WTC11 (cell line): ENCODE measurements around the gene SMIM5. TPM values are rescaled to one million over a fixed set of nuclear protein-coding genes. Genes with fewer than 3 reads are reported as not detected.

Source experiments
- CREB1 ChIP-seq: sonication (generic); formaldehyde crosslinking; IDR thresholded peaks from 2 replicates; pipeline ENCODE4 v1.8.0; 2023; ENCODE audit warnings: mild to moderate bottlenecking, missing genetic modification reagents
- ETV6 ChIP-seq: sonication (generic); formaldehyde crosslinking; IDR thresholded peaks from 2 replicates; pipeline ENCODE4 v1.8.1; 2022; ENCODE audit warnings: mild to moderate bottlenecking, missing genetic modification reagents
- FOXJ3 ChIP-seq: sonication (generic); formaldehyde crosslinking; IDR thresholded peaks from 2 replicates; pipeline ENCODE4 v1.9.0; 2021; ENCODE audit warnings: missing genetic modification reagents, mild to moderate bottlenecking, borderline replicate concordance
- FOXP1 ChIP-seq: sonication (generic); formaldehyde crosslinking; IDR thresholded peaks from 2 replicates; pipeline ENCODE4 v1.8.0; 2022; ENCODE audit warnings: missing genetic modification reagents, mild to moderate bottlenecking, moderate library complexity, borderline replicate concordance
- NFATC4 ChIP-seq: fragments of 250-450 bp; sonication (Bioruptor Pico); IDR thresholded peaks from 2 replicates; pipeline ENCODE4 v1.9.0; 2021; ENCODE audit warnings: mild to moderate bottlenecking
- NFE2L1 ChIP-seq: sonication (generic); formaldehyde crosslinking; IDR thresholded peaks from 2 replicates; pipeline ENCODE4 v1.8.1; 2023; ENCODE audit warnings: missing genetic modification reagents
- NR1H2 ChIP-seq: sonication (generic); formaldehyde crosslinking; IDR thresholded peaks from 2 replicates; pipeline ENCODE4 v1.9.0; 2021; ENCODE audit warnings: mild to moderate bottlenecking, moderate library complexity, missing genetic modification reagents
- NR2C2 ChIP-seq: sonication (generic); formaldehyde crosslinking; IDR thresholded peaks from 2 replicates; pipeline ENCODE4 v1.8.0; 2022; ENCODE audit warnings: mild to moderate bottlenecking, missing genetic modification reagents
- TP53 ChIP-seq: sonication (generic); formaldehyde crosslinking; IDR thresholded peaks from 2 replicates; pipeline ENCODE4 v1.8.1; 2023; ENCODE audit warnings: mild to moderate bottlenecking, missing genetic modification reagents
- ZNF138 ChIP-seq: sonication (generic); formaldehyde crosslinking; conservative IDR thresholded peaks from 2 replicates; pipeline ENCODE4 v1.8.1; 2022; ENCODE audit warnings: mild to moderate bottlenecking, moderate library complexity, missing genetic modification reagents
- ZNF219 ChIP-seq: sonication (generic); formaldehyde crosslinking; IDR thresholded peaks from 2 replicates; pipeline ENCODE4 v1.8.0; 2023; ENCODE audit warnings: missing genetic modification reagents, mild to moderate bottlenecking, borderline replicate concordance
- ZNF263 ChIP-seq: sonication (generic); formaldehyde crosslinking; IDR thresholded peaks from 2 replicates; pipeline ENCODE4 v1.8.1; 2022; ENCODE audit warnings: low read depth, mild to moderate bottlenecking, moderate library complexity, missing genetic modification reagents
- ZNF317 ChIP-seq: sonication (generic); formaldehyde crosslinking; IDR thresholded peaks from 2 replicates; pipeline ENCODE4 v1.8.1; 2023; ENCODE audit warnings: low read depth, mild to moderate bottlenecking, moderate library complexity, missing genetic modification reagents, borderline replicate concordance
- total RNA-seq: library from RNA; stranded (reverse); gene quantifications from 3 replicates; pipeline ENCODE4 v1.2.3, GENCODE V29; 2021
- TF ChIP-seq, protein P1 (sequence below): fragments of 200-600 bp; IDR thresholded peaks from 2 replicates; pipeline ENCODE4 v1.8.0; 2022; ENCODE audit warnings: antibody characterized with exemption
- TF ChIP-seq, protein P2 (sequence below): sonication (generic); formaldehyde crosslinking; IDR thresholded peaks from 2 replicates; pipeline ENCODE4 v1.8.1; 2022; ENCODE audit warnings: missing genetic modification reagents, borderline replicate concordance
- TF ChIP-seq, protein P3 (sequence below): fragments of 250-450 bp; sonication (Bioruptor Pico); IDR thresholded peaks from 2 replicates; pipeline ENCODE4 v1.9.0; 2021; ENCODE audit warnings: mild to moderate bottlenecking, borderline replicate concordance
- TF ChIP-seq, protein P4 (sequence below): fragments of 250-450 bp; sonication (Bioruptor Pico); IDR thresholded peaks from 2 replicates; pipeline ENCODE4 v1.9.0; 2021; ENCODE audit warnings: mild to moderate bottlenecking
- TF ChIP-seq, protein P5 (sequence below): sonication (generic); formaldehyde crosslinking; IDR thresholded peaks from 2 replicates; pipeline ENCODE4 v1.8.1; 2023; ENCODE audit warnings: mild to moderate bottlenecking, moderate library complexity, missing genetic modification reagents
- TF ChIP-seq, protein P6 (sequence below): sonication (generic); formaldehyde crosslinking; IDR thresholded peaks from 2 replicates; pipeline ENCODE4 v1.8.0; 2022; ENCODE audit warnings: mild to moderate bottlenecking, missing genetic modification reagents
- TF ChIP-seq, protein P7 (sequence below): sonication (generic); formaldehyde crosslinking; IDR thresholded peaks from 2 replicates; pipeline ENCODE4 v1.8.1; 2022; ENCODE audit warnings: low read depth, mild to moderate bottlenecking, moderate library complexity, missing genetic modification reagents, borderline replicate concordance
- TF ChIP-seq, protein P8 (sequence below): fragments of 250-450 bp; sonication (Bioruptor Pico); IDR thresholded peaks from 2 replicates; pipeline ENCODE4 v1.9.0; 2021; ENCODE audit warnings: mild to moderate bottlenecking

Gene SMIM5
- total RNA-seq, 1 experiment from 2014 or later: not detected

DNA sequence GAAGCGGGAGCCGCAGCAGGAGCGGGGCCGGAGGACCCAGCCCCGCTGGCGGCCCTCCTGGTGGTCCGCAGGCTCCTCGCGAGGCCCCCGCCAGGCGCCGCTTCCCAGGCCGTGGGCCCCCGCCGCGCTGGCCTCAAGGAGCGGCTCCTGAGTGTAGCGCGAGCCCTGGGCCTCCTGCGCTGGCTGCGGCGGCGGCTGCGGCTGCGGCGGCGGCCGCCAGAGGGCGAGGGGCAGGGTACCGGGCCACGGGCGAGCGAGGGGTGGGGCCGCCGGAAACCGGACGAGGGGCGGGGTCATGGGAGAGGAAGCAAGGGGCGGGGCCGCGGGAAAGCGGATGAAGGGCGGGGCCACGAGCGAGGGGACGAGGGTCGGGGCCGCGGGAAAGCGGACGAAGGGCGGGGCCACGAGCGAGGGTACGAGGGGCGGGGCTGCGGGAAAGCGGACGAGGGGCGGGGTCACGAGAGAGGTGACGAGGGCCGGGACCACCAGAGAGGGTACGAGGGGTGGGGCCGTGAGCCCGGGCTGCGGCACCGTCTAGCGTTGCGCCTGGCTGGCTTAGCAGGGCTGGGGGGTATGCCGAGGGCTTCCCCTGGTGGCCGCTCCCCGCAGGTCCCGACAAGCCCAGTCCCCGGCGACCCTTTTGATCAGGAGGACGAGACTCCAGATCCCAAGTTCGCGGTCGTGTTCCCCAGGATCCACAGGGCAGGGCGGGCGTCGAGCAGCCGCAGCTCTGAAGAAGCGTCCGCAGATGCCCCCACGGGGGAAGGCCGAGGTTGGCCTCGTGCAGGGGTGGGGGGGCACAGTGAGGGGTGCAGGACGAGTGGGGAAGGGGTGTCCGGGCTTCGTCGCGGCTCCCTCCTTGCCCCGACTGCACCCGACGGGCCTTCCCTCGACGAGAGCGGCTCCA lies 44.0 kb upstream of the SMIM5 start (continued):
- TF ChIP-seq, protein P1, sequence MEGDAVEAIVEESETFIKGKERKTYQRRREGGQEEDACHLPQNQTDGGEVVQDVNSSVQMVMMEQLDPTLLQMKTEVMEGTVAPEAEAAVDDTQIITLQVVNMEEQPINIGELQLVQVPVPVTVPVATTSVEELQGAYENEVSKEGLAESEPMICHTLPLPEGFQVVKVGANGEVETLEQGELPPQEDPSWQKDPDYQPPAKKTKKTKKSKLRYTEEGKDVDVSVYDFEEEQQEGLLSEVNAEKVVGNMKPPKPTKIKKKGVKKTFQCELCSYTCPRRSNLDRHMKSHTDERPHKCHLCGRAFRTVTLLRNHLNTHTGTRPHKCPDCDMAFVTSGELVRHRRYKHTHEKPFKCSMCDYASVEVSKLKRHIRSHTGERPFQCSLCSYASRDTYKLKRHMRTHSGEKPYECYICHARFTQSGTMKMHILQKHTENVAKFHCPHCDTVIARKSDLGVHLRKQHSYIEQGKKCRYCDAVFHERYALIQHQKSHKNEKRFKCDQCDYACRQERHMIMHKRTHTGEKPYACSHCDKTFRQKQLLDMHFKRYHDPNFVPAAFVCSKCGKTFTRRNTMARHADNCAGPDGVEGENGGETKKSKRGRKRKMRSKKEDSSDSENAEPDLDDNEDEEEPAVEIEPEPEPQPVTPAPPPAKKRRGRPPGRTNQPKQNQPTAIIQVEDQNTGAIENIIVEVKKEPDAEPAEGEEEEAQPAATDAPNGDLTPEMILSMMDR: peak; percentile 49; the same call in 1 of the 2 replicates
- TF ChIP-seq TP53 (CRISPR knock-in tag) (no peak), NR2C2 (no peak), ZNF263 (no peak), ZNF317 (no peak), FOXP1 (CRISPR knock-in tag) (no peak; the same call in 1 of the 2 replicates), NFATC4 (CRISPR knock-in tag) (no peak), ZNF138 (no peak), NFE2L1 (CRISPR knock-in tag) (peak; percentile 24; the same call in 1 of the 2 replicates), CREB1 (CRISPR knock-in tag) (no peak), ZNF219 (no peak), NR1H2 (CRISPR knock-in tag) (no peak), FOXJ3 (CRISPR knock-in tag) (no peak), ETV6 (CRISPR knock-in tag) (no peak)
- TF ChIP-seq, protein P2, sequence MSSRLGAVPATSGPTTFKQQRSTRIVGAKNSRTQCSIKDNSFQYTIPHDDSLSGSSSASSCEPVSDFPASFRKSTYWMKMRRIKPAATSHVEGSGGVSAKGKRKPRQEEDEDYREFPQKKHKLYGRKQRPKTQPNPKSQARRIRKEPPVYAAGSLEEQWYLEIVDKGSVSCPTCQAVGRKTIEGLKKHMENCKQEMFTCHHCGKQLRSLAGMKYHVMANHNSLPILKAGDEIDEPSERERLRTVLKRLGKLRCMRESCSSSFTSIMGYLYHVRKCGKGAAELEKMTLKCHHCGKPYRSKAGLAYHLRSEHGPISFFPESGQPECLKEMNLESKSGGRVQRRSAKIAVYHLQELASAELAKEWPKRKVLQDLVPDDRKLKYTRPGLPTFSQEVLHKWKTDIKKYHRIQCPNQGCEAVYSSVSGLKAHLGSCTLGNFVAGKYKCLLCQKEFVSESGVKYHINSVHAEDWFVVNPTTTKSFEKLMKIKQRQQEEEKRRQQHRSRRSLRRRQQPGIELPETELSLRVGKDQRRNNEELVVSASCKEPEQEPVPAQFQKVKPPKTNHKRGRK (CRISPR knock-in tag): no peak
- TF ChIP-seq, protein P3, sequence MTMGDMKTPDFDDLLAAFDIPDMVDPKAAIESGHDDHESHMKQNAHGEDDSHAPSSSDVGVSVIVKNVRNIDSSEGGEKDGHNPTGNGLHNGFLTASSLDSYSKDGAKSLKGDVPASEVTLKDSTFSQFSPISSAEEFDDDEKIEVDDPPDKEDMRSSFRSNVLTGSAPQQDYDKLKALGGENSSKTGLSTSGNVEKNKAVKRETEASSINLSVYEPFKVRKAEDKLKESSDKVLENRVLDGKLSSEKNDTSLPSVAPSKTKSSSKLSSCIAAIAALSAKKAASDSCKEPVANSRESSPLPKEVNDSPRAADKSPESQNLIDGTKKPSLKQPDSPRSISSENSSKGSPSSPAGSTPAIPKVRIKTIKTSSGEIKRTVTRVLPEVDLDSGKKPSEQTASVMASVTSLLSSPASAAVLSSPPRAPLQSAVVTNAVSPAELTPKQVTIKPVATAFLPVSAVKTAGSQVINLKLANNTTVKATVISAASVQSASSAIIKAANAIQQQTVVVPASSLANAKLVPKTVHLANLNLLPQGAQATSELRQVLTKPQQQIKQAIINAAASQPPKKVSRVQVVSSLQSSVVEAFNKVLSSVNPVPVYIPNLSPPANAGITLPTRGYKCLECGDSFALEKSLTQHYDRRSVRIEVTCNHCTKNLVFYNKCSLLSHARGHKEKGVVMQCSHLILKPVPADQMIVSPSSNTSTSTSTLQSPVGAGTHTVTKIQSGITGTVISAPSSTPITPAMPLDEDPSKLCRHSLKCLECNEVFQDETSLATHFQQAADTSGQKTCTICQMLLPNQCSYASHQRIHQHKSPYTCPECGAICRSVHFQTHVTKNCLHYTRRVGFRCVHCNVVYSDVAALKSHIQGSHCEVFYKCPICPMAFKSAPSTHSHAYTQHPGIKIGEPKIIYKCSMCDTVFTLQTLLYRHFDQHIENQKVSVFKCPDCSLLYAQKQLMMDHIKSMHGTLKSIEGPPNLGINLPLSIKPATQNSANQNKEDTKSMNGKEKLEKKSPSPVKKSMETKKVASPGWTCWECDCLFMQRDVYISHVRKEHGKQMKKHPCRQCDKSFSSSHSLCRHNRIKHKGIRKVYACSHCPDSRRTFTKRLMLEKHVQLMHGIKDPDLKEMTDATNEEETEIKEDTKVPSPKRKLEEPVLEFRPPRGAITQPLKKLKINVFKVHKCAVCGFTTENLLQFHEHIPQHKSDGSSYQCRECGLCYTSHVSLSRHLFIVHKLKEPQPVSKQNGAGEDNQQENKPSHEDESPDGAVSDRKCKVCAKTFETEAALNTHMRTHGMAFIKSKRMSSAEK: no peak
- TF ChIP-seq, protein P4, sequence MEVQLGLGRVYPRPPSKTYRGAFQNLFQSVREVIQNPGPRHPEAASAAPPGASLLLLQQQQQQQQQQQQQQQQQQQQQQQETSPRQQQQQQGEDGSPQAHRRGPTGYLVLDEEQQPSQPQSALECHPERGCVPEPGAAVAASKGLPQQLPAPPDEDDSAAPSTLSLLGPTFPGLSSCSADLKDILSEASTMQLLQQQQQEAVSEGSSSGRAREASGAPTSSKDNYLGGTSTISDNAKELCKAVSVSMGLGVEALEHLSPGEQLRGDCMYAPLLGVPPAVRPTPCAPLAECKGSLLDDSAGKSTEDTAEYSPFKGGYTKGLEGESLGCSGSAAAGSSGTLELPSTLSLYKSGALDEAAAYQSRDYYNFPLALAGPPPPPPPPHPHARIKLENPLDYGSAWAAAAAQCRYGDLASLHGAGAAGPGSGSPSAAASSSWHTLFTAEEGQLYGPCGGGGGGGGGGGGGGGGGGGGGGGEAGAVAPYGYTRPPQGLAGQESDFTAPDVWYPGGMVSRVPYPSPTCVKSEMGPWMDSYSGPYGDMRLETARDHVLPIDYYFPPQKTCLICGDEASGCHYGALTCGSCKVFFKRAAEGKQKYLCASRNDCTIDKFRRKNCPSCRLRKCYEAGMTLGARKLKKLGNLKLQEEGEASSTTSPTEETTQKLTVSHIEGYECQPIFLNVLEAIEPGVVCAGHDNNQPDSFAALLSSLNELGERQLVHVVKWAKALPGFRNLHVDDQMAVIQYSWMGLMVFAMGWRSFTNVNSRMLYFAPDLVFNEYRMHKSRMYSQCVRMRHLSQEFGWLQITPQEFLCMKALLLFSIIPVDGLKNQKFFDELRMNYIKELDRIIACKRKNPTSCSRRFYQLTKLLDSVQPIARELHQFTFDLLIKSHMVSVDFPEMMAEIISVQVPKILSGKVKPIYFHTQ (CRISPR knock-in tag): no peak
- TF ChIP-seq, protein P5, sequence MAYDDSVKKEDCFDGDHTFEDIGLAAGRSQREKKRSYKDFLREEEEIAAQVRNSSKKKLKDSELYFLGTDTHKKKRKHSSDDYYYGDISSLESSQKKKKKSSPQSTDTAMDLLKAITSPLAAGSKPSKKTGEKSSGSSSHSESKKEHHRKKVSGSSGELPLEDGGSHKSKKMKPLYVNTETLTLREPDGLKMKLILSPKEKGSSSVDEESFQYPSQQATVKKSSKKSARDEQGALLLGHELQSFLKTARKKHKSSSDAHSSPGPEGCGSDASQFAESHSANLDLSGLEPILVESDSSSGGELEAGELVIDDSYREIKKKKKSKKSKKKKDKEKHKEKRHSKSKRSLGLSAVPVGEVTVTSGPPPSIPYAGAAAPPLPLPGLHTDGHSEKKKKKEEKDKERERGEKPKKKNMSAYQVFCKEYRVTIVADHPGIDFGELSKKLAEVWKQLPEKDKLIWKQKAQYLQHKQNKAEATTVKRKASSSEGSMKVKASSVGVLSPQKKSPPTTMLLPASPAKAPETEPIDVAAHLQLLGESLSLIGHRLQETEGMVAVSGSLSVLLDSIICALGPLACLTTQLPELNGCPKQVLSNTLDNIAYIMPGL (CRISPR knock-in tag): peak; percentile 40; the same call in 1 of the 2 replicates
- TF ChIP-seq, protein P6, sequence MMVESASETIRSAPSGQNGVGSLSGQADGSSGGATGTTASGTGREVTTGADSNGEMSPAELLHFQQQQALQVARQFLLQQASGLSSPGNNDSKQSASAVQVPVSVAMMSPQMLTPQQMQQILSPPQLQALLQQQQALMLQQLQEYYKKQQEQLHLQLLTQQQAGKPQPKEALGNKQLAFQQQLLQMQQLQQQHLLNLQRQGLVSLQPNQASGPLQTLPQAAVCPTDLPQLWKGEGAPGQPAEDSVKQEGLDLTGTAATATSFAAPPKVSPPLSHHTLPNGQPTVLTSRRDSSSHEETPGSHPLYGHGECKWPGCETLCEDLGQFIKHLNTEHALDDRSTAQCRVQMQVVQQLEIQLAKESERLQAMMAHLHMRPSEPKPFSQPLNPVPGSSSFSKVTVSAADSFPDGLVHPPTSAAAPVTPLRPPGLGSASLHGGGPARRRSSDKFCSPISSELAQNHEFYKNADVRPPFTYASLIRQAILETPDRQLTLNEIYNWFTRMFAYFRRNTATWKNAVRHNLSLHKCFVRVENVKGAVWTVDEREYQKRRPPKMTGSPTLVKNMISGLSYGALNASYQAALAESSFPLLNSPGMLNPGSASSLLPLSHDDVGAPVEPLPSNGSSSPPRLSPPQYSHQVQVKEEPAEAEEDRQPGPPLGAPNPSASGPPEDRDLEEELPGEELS: peak; percentile 16; the same call in 1 of the 2 replicates
- TF ChIP-seq, protein P7, sequence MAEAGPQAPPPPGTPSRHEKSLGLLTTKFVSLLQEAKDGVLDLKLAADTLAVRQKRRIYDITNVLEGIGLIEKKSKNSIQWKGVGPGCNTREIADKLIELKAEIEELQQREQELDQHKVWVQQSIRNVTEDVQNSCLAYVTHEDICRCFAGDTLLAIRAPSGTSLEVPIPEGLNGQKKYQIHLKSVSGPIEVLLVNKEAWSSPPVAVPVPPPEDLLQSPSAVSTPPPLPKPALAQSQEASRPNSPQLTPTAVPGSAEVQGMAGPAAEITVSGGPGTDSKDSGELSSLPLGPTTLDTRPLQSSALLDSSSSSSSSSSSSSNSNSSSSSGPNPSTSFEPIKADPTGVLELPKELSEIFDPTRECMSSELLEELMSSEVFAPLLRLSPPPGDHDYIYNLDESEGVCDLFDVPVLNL (CRISPR knock-in tag): no peak
- TF ChIP-seq, protein P8, sequence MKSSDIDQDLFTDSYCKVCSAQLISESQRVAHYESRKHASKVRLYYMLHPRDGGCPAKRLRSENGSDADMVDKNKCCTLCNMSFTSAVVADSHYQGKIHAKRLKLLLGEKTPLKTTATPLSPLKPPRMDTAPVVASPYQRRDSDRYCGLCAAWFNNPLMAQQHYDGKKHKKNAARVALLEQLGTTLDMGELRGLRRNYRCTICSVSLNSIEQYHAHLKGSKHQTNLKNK (CRISPR knock-in tag): no peak
